A673 (cell line): ENCODE results near the gene CYP24A1. TPM values are rescaled to one million over a fixed set of nuclear protein-coding genes. Genes with fewer than 3 reads are reported as not detected.

Experiments used
- BruUV-seq: library from RNA; stranded (reverse); fragments of 400-500 nt; replicated peaks from 2 replicates; lab custom pipeline; 2021; lab: Mats Ljungman, UMichigan
- CTCF ChIA-PET: fragments of 300-600 bp; sonication (Branson Sonifier 250); formaldehyde crosslinking; loops from one replicate; lab custom pipeline; 2022; ENCODE audit warnings: antibody characterized with exemption; lab: Charles Lee
- POLR2A ChIA-PET: fragments of 300-600 bp; sonication (Branson Sonifier 250); formaldehyde crosslinking; loops from one replicate; lab custom pipeline; 2022; ENCODE audit warnings: antibody characterized with exemption; ENCODE audit not compliant: low non-redundant PET; lab: Charles Lee
- DNase-seq: peaks from one replicate; pipeline ENCODE4 v3.0.0-alpha.2; 2015; ENCODE audit warnings: low spot score
- H3K27ac ChIP-seq: fragments of 200-600 bp; sonication (generic); 2 replicates; pipeline ENCODE4 v1.5.1; 2016; ENCODE audit warnings: mixed run types, low read depth, mild to moderate bottlenecking, mixed read lengths, antibody characterized with exemption, low read length; ENCODE audit not compliant: poor library complexity, severe bottlenecking
- H3K27me3 ChIP-seq: fragments of 200-600 bp; sonication (generic); replicated peaks from 2 replicates; pipeline ENCODE4 v1.6.1; 2017; ENCODE audit warnings: mixed run types, low read depth, mild to moderate bottlenecking, mixed read lengths, antibody characterized with exemption, low read length; ENCODE audit not compliant: insufficient read depth, poor library complexity
- H3K36me3 ChIP-seq: fragments of 200-600 bp; sonication (generic); 2 replicates; pipeline ENCODE4 v1.6.1; 2016; ENCODE audit warnings: mixed run types, mild to moderate bottlenecking, mixed read lengths, antibody characterized with exemption, low read length; ENCODE audit not compliant: insufficient read depth, poor library complexity, severe bottlenecking
- H3K4me1 ChIP-seq: fragments of 200-600 bp; sonication (generic); 2 replicates; pipeline ENCODE4 v1.6.1; 2017; ENCODE audit warnings: mixed run types, mild to moderate bottlenecking, mixed read lengths, antibody characterized with exemption, low read length; ENCODE audit not compliant: insufficient read depth, poor library complexity, severe bottlenecking
- H3K4me3 ChIP-seq: fragments of 200-600 bp; sonication (generic); 2 replicates; pipeline ENCODE4 v1.5.1; 2016; ENCODE audit warnings: low read depth, mixed run types, mild to moderate bottlenecking, mixed read lengths, low read length; ENCODE audit not compliant: poor library complexity, severe bottlenecking
- H3K9me3 ChIP-seq: fragments of 200-600 bp; sonication (generic); 2 replicates; pipeline ENCODE4 v1.6.1; 2016; ENCODE audit warnings: mixed run types, low read depth, mild to moderate bottlenecking, mixed read lengths, antibody characterized with exemption, low read length; ENCODE audit not compliant: poor library complexity, severe bottlenecking
- CTCF ChIP-seq: fragments of 300-800, 200-600 bp; sonication (generic); conservative IDR thresholded peaks from 2 replicates; pipeline ENCODE4 v1.5.1; 2017; ENCODE audit warnings: low read depth, mild to moderate bottlenecking, antibody characterized with exemption, low read length, moderate library complexity, mixed read lengths
- EZH2 ChIP-seq: fragments of 200-600 bp; sonication (generic); IDR thresholded peaks from 2 replicates; pipeline ENCODE4 v1.6.1; 2017; ENCODE audit warnings: borderline replicate concordance, low read depth, mild to moderate bottlenecking, mixed read lengths, antibody characterized with exemption, low read length; ENCODE audit not compliant: poor library complexity, severe bottlenecking
- intact Hi-C: fragments of 100-400 bp; cut with micrococcal nuclease; formaldehyde crosslinking; loops from one replicate; pipeline ENCODE4 v1.10.0; 2022; ENCODE audit not compliant: unreplicated experiment
- total RNA-seq: library from RNA; stranded (reverse); gene quantifications from 2 replicates; pipeline ENCODE4 v1.2.3, GENCODE V29; 2021

The CYP24A1 gene
- total RNA-seq, 1 experiment from 2014 or later: 0.56 TPM

GRCh38 chr20:54209216-54209813 lies 35.5 kb upstream of the CYP24A1 start:
- no peak for DNase-seq
- intact Hi-C loops: no loop called here
- Histone ChIP-seq H3K9me3 (no peaks in the 10 kb centered on the region), H3K4me1 (peaks cover 12% of the 10 kb centered on the region), H3K27ac (peak overlapping the region; percentile 100), H3K36me3 (peaks cover 7% of the 10 kb centered on the region), H3K4me3 (peak overlapping the region; percentile 98), H3K27me3 (no peaks in the 10 kb centered on the region)
- ChIA-PET CTCF (no interaction called here), POLR2A (no interaction called here)
- BruUV-seq: TSS peak; percentile 47
- TF ChIP-seq CTCF (no peak), EZH2 (no peak)

GRCh38 chr20:54208548-54209176 lies 34.9 kb upstream of the CYP24A1 start:
- no TSS peak for BruUV-seq
- H3K4me1 ChIP-seq: peaks cover 12% of the 10 kb centered on the region
- POLR2A ChIA-PET: no interaction called here

More at GRCh38 chr20:54208548-54209176, 34.9 kb upstream of the CYP24A1 start:
- CTCF ChIA-PET: interaction anchor here (0.6 kb wide), 1 partner anchor 439 kb away, joined by 4 read pairs; no protein-coding TSS in a partner anchor
- no peaks in the 10 kb centered on the region for H3K27me3 ChIP-seq
- H3K27ac ChIP-seq: peak overlapping the region; percentile 100
- peaks cover 7% of the 10 kb centered on the region for H3K36me3 ChIP-seq
- peak overlapping the region; percentile 98 for H3K4me3 ChIP-seq
- TF ChIP-seq CTCF (no peak), EZH2 (no peak)
- DNase-seq: peak; percentile 12
- intact Hi-C loops: no loop called here
- no peaks in the 10 kb centered on the region for H3K9me3 ChIP-seq
